ENCODE measurements around the gene PIMREG. TPM values are rescaled to one million over a fixed set of nuclear protein-coding genes. Genes with fewer than 3 reads are reported as not detected.

Gene PIMREG
- total RNA-seq, 1 experiment from 2014 or later = 28.3 TPM

DNA sequence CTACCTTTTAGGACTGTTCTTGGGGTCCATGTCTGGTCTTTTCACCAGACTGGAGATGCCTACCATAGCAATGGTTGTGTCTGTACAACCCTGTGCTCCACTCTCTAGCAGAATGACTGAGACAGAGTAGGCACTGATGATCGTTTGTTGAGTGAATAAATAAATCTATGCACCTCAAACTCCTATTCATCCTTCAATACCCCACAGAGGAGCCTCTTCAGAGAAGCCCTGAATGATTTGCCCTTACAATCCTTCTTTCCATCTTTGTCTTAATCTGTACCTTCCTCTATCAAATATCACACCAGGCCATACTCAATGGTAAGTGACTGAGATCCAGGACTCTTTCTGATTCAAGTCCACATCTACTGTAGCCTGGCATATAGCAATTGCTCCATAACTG, 23.3 kb downstream of the PIMREG start:
- no peak for TF ChIP-seq CTCF (IDR thresholded peaks at IDR 0.05; ENCODE audit: unreplicated experiment)
- H3K36me3 Mint-ChIP-seq (ENCODE audit: insufficient read depth, unreplicated experiment) = no peaks in the 10 kb centered on the region
- H3K9me3 Mint-ChIP-seq (ENCODE audit: low read depth, unreplicated experiment) = no peaks in the 10 kb centered on the region
- H3K4me3 Mint-ChIP-seq (ENCODE audit: low read depth, unreplicated experiment) = no peak overlapping the region
- DNase-seq = no peak
- H3K27me3 Mint-ChIP-seq (ENCODE audit: unreplicated experiment) = no peaks in the 10 kb centered on the region
- intact Hi-C loops (cut with micrococcal nuclease; ENCODE audit: unreplicated experiment) = no loop called here
- no TSS peak for BruUV-seq (replicated peaks)
- CTCF ChIA-PET = no interaction called here
- no peak overlapping the region for H3K27ac Mint-ChIP-seq (ENCODE audit: unreplicated experiment)
- peaks cover 7% of the 10 kb centered on the region for H3K4me1 Mint-ChIP-seq (ENCODE audit: low read depth, unreplicated experiment)

- intact Hi-C loops (cut with micrococcal nuclease; ENCODE audit: unreplicated experiment) = no loop called here
- no peak for TF ChIP-seq CTCF (IDR thresholded peaks at IDR 0.05; ENCODE audit: unreplicated experiment)
- no peak overlapping the region for H3K4me3 Mint-ChIP-seq (ENCODE audit: low read depth, unreplicated experiment)
- H3K4me1 Mint-ChIP-seq (ENCODE audit: low read depth, unreplicated experiment) = peaks cover 14% of the 10 kb centered on the region
- H3K36me3 Mint-ChIP-seq (ENCODE audit: insufficient read depth, unreplicated experiment) = peaks cover 5% of the 10 kb centered on the region
- no peaks in the 10 kb centered on the region for H3K27me3 Mint-ChIP-seq (ENCODE audit: unreplicated experiment)
- no peak for DNase-seq
- CTCF ChIA-PET = no interaction called here
- no peaks in the 10 kb centered on the region for H3K9me3 Mint-ChIP-seq (ENCODE audit: low read depth, unreplicated experiment)
- no TSS peak for BruUV-seq (replicated peaks)
- H3K27ac Mint-ChIP-seq (ENCODE audit: unreplicated experiment) = no peak overlapping the region
Observed at GRCh38 chr17:6468051-6468790, 24.0 kb downstream of the PIMREG start.

DNA sequence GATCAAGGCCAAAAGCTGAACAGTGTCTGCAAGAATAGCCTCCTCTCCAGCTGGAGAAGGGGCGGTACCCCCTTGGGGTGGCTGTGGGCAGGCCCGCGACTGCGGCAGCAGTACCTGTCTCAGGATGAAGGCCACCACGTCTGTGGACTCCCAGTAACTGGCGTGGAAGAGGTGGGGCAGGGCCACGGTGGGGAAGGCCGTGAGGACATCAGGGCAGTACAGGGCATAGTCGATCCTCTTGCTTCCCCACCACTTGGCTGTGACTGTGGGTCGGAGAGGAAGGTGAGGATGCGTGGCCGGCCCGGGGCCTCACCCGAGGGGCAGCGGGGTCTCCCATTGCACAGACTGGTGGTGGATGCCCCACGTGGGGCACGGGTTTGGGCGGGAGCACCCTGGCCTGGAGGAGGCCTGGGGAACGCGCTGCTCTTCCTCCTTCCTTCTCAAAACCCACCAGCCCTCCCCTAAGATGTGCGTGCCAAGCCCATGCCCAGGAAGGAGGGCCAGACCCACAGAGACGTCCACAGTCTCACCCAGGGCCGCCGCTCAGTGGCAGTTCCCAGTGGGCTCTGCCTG, 26.0 kb downstream of the PIMREG start:
- Mint-ChIP-seq H3K4me3 (ENCODE audit: low read depth, unreplicated experiment) (no peak overlapping the region), H3K36me3 (ENCODE audit: insufficient read depth, unreplicated experiment) (peaks cover 7% of the 10 kb centered on the region), H3K4me1 (ENCODE audit: low read depth, unreplicated experiment) (peaks cover 16% of the 10 kb centered on the region), H3K9me3 (ENCODE audit: low read depth, unreplicated experiment) (no peaks in the 10 kb centered on the region), H3K27ac (ENCODE audit: unreplicated experiment) (no peak overlapping the region), H3K27me3 (ENCODE audit: unreplicated experiment) (no peaks in the 10 kb centered on the region)
- BruUV-seq (replicated peaks) = no TSS peak
- CTCF ChIA-PET = no interaction called here
- TF ChIP-seq CTCF (IDR thresholded peaks at IDR 0.05; ENCODE audit: unreplicated experiment) = no peak
- DNase-seq = no peak
- intact Hi-C loops (cut with micrococcal nuclease; ENCODE audit: unreplicated experiment) = loop anchor here (5.0 to 10.0 kb wide), 3 partner anchors 82 to 177 kb away; no protein-coding TSS in a partner anchor

DNA sequence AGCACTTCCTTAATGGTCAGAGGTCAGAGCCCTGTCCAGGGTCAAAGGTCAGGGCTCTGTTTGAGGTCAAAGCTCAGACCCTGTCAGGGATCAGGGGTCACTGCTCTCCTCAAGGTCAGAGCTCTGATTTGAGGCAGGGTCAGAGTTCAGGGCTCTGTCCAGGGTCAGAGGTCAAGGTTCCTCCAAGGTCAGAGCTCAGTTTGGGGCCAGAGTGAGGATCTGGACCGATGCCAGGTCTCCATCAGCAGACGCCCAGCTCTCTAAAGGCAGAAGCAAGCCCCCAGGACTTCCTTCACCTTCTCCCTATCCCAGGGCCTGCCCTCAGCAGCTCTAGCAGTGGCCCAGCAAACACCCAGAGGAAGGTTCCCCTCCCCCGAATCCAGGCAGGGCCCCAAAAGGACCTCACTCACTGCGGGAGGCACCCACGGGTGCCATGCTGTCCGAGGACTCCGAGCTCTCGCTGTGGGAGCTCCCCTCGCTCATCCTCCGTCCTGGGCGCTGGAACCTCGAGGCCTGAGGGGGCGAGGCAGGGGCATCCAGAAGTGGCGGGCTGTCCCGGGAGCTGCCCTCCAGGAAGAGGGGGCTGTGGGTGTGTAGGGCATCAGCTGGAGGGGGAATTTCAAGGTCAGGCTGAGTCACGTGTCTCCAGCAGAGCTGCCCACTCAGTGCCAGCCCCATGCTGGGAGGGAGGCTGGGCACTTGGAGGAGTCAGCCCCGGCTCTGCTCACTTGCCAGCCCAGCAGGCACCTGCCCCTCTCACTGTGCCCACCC, 26.7 kb downstream of the PIMREG start:
- intact Hi-C loops (cut with micrococcal nuclease; ENCODE audit: unreplicated experiment) = loop anchor here (5.0 to 10.0 kb wide), 3 partner anchors 81 to 176 kb away; no protein-coding TSS in a partner anchor
- Mint-ChIP-seq H3K4me1 (ENCODE audit: low read depth, unreplicated experiment) (peaks cover 16% of the 10 kb centered on the region), H3K27me3 (ENCODE audit: unreplicated experiment) (no peaks in the 10 kb centered on the region), H3K9me3 (ENCODE audit: low read depth, unreplicated experiment) (no peaks in the 10 kb centered on the region), H3K4me3 (ENCODE audit: low read depth, unreplicated experiment) (no peak overlapping the region), H3K27ac (ENCODE audit: unreplicated experiment) (no peak overlapping the region), H3K36me3 (ENCODE audit: insufficient read depth, unreplicated experiment) (peaks cover 7% of the 10 kb centered on the region)
- DNase-seq = no peak
- BruUV-seq (replicated peaks) = no TSS peak
- TF ChIP-seq CTCF (IDR thresholded peaks at IDR 0.05; ENCODE audit: unreplicated experiment) = no peak
- CTCF ChIA-PET = interaction anchor here (0.6 kb wide), 1 partner anchor 125 kb away, joined by 6 read pairs; no protein-coding TSS in a partner anchor

Measured in Calu3 (cell line).